Lung (tissue), 12 donors: ENCODE results near the gene ADA. TPM values are rescaled to one million over a fixed set of nuclear protein-coding genes. Genes with fewer than 3 reads are reported as not detected.

Source experiments
- ATAC-seq: fragments of 200-7000 bp; cut with Tn5 transposase; one replicate; pipeline ENCODE4 v1.9.1; 2020; ENCODE audit warnings: moderate number of reproducible peaks; ENCODE audit not compliant: insufficient read depth, low FRiP score
- DNase-seq, 3 donors: peaks; one replicate each; pipeline ENCODE4 v3.0.0-alpha.2; 2013 to 2017
- H3K27ac ChIP-seq, 2 donors: one replicate each; pipeline ENCODE4 v1.5.1; 2013; ENCODE audit warnings: mild to moderate bottlenecking in 2 of 2, moderate library complexity in 2 of 2, control low read depth in 1 of 2, inconsistent platforms in 1 of 2, low read depth in 1 of 2, low read length in 1 of 2
- H3K27me3 ChIP-seq, 3 donors: one replicate each; pipeline ENCODE4 v1.5.1; 2013; ENCODE audit warnings: low read length in 2 of 3; ENCODE audit not compliant: control insufficient read depth in 3 of 3, insufficient read depth in 3 of 3
- H3K36me3 ChIP-seq, 4 donors: one replicate each; pipeline ENCODE4 v1.5.1; 2013; ENCODE audit warnings: low read length in 4 of 4, mild to moderate bottlenecking in 1 of 4, moderate library complexity in 1 of 4; ENCODE audit not compliant: control insufficient read depth in 4 of 4, insufficient read depth in 4 of 4
- H3K4me1 ChIP-seq, 5 donors: one replicate each; pipeline ENCODE4 v1.5.1; 2013; ENCODE audit warnings: low read length in 5 of 5, mild to moderate bottlenecking in 2 of 5, moderate library complexity in 1 of 5; ENCODE audit not compliant: control insufficient read depth in 5 of 5, insufficient read depth in 5 of 5
- H3K4me3 ChIP-seq: one replicate; pipeline ENCODE4 v1.5.1; 2013; ENCODE audit warnings: mild to moderate bottlenecking, control low read depth, moderate library complexity
- H3K9ac ChIP-seq, 2 donors: one replicate each; pipeline ENCODE4 v1.5.1; 2013; ENCODE audit warnings: low read length in 2 of 2, control low read depth in 1 of 2; ENCODE audit not compliant: insufficient read depth in 1 of 2
- H3K9me3 ChIP-seq, 4 donors: one replicate each; pipeline ENCODE4 v1.5.1; 2013; ENCODE audit warnings: low read length in 3 of 4, mild to moderate bottlenecking in 1 of 4, moderate library complexity in 1 of 4; ENCODE audit not compliant: control insufficient read depth in 4 of 4, insufficient read depth in 3 of 4
- WGBS, 2 donors: extraction: QIAGEN DNeasy Blood & Tissue Kit; methylation state at CpG; one replicate each; pipeline ENCODE4 v1.1.7; 2013; 5-methylcytosine and 5-hydroxymethylcytosine counted together
- polyA plus RNA-seq, 2 donors: library from polyadenylated mRNA; stranded (reverse); fragments of 200-250 nt; gene quantifications; one replicate each; pipeline ENCODE4 v1.2.1, GENCODE V29; 2013
- total RNA-seq, 2 donors: library from RNA; depleted of rRNA in 1 of 2; stranded (reverse); fragments of >200 nt in 1 of 2; gene quantifications; one replicate each; pipeline ENCODE4 v1.2.1, GENCODE V29; 2014 to 2021
- TF ChIP-seq, protein P1 (sequence below): IDR thresholded peaks from 2 replicates; pipeline ENCODE4 v1.5.1; 2012; ENCODE audit warnings: mild to moderate bottlenecking; ENCODE audit errors: control extremely low read depth, extremely low read depth
- donor health status: control.
- donor health status: control.
- donor health status: Bipolar disorder and iron deficiency.
- donor health status: healthy.
- donor health status: DM: yes; HTN: yes; CAD: no.

Gene ADA
- total and polyA plus RNA-seq, 4 donors, result 4.2 to 55.2 (median 8.0) TPM

DNA sequence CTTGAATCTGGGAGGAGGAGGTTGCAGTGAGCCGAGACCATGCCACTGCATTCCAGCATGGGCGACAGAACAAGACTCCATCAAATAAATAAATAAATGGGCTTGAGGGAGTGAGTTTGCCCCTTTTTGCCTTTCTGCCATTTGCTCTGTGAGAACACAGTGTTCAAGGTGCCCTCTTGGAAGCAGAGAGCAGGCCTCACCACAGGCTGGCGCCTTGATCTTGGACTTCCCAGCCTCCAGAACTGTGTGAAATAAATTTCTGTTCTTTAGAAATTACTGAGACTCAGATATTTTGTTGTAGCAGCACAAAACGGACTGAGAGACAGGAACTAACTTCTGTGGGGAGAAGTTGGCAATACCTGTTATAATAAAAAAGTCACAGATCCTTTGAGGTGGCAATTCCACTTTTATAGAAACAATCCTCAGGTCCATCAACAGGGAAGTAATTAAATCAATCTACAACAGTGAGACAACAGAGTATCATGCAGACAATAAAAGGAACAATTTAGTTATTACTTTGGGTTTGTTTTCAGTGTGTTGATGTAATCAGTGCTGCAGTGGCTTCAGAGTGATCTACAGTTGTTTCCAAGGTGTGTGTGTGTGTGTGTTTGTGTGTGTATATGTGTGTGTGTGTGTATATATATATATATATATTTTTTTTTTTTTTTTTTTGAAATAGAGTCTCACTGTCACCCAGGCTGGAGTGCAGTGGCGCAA is 44.6 kb downstream of the ADA start:
- Histone ChIP-seq H3K9me3 (no peaks in the 10 kb centered on the region), H3K36me3 (no peaks in the 10 kb centered on the region), H3K27ac (peak overlapping the region in 1 of 2 donors; percentile 12), H3K4me3 (no peak overlapping the region), H3K9ac (no peak overlapping the region), H3K4me1 (peaks cover 3 to 18% (median 13%) of the 10 kb centered on the region in 5 donors), H3K27me3 (no peaks in the 10 kb centered on the region)
- 93 to 94% methylated on average over 5 of the region's 5 CpGs for WGBS, 2 donors
- ATAC-seq (no peak), DNase-seq (no peak)
- TF ChIP-seq, protein P1, sequence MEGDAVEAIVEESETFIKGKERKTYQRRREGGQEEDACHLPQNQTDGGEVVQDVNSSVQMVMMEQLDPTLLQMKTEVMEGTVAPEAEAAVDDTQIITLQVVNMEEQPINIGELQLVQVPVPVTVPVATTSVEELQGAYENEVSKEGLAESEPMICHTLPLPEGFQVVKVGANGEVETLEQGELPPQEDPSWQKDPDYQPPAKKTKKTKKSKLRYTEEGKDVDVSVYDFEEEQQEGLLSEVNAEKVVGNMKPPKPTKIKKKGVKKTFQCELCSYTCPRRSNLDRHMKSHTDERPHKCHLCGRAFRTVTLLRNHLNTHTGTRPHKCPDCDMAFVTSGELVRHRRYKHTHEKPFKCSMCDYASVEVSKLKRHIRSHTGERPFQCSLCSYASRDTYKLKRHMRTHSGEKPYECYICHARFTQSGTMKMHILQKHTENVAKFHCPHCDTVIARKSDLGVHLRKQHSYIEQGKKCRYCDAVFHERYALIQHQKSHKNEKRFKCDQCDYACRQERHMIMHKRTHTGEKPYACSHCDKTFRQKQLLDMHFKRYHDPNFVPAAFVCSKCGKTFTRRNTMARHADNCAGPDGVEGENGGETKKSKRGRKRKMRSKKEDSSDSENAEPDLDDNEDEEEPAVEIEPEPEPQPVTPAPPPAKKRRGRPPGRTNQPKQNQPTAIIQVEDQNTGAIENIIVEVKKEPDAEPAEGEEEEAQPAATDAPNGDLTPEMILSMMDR, result no peak

DNA sequence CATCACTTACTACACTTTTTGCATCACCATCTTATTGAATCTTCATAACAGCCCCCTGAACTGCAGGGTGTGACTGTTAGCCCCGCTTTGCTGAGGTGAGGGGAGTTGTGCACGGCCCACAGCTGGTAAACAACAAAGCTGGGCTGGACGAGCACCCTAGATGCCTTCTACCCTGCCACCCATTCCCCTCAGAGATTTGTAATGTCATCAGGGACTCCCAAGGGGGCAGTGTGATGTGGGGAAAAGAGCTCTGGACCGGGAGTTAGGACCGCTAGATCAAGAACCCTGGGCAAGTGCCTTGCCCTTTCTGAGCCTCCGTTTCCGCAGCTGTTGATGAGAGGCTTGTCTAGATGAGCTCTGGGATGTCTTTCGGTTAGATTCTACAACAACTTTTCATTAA is 48.2 kb downstream of the ADA start:
- TF ChIP-seq, protein P1, result no peak
- Histone ChIP-seq H3K4me3 (no peak overlapping the region), H3K36me3 (no peaks in the 10 kb centered on the region), H3K27me3 (no peaks in the 10 kb centered on the region), H3K9ac (no peak overlapping the region), H3K27ac (peak overlapping the region; percentile 32 to 57), H3K9me3 (no peaks in the 10 kb centered on the region), H3K4me1 (peaks cover 16 to 41% (median 37%) of the 10 kb centered on the region in 5 donors)
- ATAC-seq (no peak), DNase-seq (no peak)
- 92% methylated on average over 8 of the region's 8 CpGs for WGBS, 2 donors

DNA sequence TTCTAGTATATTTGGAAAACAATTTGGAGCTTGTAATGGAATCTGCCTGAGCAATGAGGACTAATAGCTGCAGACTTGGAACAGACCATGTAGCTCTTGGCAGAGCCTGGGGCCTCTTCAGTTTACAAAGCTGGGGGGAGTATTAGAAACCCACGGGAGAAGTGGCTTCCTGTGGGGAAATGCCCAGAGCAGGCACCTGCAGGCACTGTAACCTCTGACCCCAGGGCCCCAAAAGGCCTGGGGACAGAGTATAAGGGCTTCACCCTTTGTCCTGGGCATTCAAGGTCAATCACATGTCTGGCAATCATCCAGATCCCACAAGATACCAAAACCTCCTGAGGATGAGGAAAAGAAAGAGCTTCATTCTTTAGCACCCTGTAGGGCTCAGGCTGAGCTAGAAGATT is 49.7 kb downstream of the ADA start:
- TF ChIP-seq, protein P1, result no peak
- H3K27me3 ChIP-seq, result no peaks in the 10 kb centered on the region
- H3K4me1 ChIP-seq, result peaks cover 16 to 54% (median 44%) of the 10 kb centered on the region in 5 donors
- WGBS, 2 donors, result 2 to 5% methylated on average over 1 of the region's 1 CpG
- H3K4me3 ChIP-seq, result no peak overlapping the region
- peak overlapping the region; percentile 55 to 99 for H3K27ac ChIP-seq
- H3K9ac ChIP-seq, result no peak overlapping the region
- ATAC-seq (no peak), DNase-seq (peak; percentile 87 to 98 (median 95))
- no peaks in the 10 kb centered on the region for H3K36me3 ChIP-seq
- H3K9me3 ChIP-seq, result no peaks in the 10 kb centered on the region
